Choroid plexus epithelial cell (primary cell): Measurements from ENCODE around the gene MZT2B.
"Not testable (repeated sequence)": the region's sequence is repeated elsewhere in the genome, so short reads cannot be mapped to it uniquely, and the experiment has no call there.

ENCODE experiments used
- DNase-seq: peaks from one replicate; pipeline ENCODE4 v3.0.0-alpha.2; 2010; ENCODE audit warnings: low read depth
- H3K4me3 ChIP-seq: 2 replicates; pipeline ENCODE4 v1.5.1; 2011; ENCODE audit warnings: low read depth, mild to moderate bottlenecking, control low read depth, low read length, moderate library complexity
- CTCF ChIP-seq: conservative IDR thresholded peaks from 2 replicates; pipeline ENCODE4 v1.5.1; 2011; ENCODE audit warnings: low read depth, mild to moderate bottlenecking, control low read depth, inconsistent platforms, low read length, moderate library complexity

The MZT2B gene, protein sequence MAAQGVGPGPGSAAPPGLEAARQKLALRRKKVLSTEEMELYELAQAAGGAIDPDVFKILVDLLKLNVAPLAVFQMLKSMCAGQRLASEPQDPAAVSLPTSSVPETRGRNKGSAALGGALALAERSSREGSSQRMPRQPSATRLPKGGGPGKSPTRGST

GRCh38 chr2:130181880-130182682 lies at the start of gene MZT2B:
TSS of gene MZT2B (plus strand) at chr2:130182262. CDS start at chr2:130182283, 21 bp downstream.
- peak within 1 kb of the TSS; percentile 91 for H3K4me3 ChIP-seq
- DNase-seq = peak; percentile 85
- TF ChIP-seq CTCF = peak; percentile 48

DNA sequence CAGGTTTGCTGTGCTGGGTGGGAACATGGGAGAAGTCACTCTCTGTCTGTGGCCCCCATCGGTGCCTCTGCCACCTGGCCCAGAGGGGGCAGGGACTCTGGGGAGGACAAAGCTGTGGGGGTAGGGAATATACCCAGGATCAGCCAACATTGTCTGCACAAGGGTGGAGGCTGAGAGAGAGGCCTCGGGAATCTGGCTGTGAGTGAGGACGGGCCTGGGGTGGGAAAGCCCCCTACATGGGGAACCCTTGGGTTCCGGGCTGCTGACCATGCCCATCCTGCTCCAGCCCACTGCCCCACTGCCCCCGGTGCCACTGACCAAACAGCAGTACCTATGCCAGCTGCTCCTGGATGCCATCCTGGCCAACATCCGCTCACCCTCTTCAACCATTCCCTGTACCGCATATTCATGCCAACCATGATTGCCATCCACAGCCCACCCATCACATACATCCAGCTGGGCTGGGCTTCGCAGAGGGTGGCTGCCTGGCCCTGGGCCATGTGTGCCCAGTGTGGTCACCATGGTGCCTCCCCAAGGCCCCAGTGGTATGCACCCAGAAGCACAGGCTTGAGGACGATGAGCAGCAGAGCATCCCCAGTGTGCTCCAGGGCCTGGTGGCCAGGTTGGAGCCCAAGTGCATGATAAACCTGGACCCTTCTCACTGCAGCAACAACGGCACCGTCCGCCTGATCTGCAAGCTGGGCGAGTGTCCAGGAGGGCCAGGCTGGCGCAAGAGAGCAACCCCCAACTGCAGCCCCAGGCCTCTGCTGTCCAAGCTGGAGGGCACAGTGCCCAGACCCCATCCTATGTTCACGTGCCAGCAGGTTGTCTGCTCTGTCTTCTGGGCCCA lies 46.1 kb upstream of the MZT2B start:
- no peak for DNase-seq
- no peak overlapping the region for H3K4me3 ChIP-seq
- no peak for TF ChIP-seq CTCF

GRCh38 chr2:130136546-130136945 lies 45.5 kb upstream of the MZT2B start:
- H3K4me3 ChIP-seq, DNase-seq: not testable (repeated sequence)

- not testable (repeated sequence) for H3K4me3 ChIP-seq, DNase-seq
Measured at GRCh38 chr2:130137118-130137517, 44.9 kb upstream of the MZT2B start.

- DNase-seq, H3K4me3 ChIP-seq: not testable (repeated sequence)
Measured at GRCh38 chr2:130138326-130138725, 43.7 kb upstream of the MZT2B start.

GRCh38 chr2:130138841-130139251 lies 43.2 kb upstream of the MZT2B start:
- not testable (repeated sequence) for DNase-seq, H3K4me3 ChIP-seq

GRCh38 chr2:130139331-130140280 lies 42.5 kb upstream of the MZT2B start:
- DNase-seq, H3K4me3 ChIP-seq: not testable (repeated sequence)

DNA sequence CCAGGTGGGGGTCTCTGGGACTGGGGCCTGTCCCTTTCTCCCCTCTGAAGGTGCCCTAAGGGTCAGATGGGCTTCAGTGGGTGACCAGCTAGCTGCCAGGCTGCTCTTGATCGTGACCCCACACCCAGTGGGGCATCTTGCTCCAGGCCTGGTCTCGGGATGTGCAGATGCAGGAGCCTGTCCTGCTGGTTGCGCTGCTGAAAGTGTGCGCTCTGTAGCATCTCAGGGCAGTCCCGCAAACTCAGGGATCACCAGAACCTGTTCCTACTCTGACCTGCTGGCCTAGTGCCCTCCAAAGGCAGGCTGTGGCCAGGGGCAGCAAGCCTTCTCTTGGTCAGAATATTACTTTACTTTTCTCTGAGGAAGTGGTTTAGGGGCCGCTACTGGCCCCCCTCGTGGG lies 41.5 kb upstream of the MZT2B start:
- not testable (repeated sequence) for H3K4me3 ChIP-seq, DNase-seq

GRCh38 chr2:130141002-130141401 lies 41.1 kb upstream of the MZT2B start:
- not testable (repeated sequence) for DNase-seq, H3K4me3 ChIP-seq

- not testable (repeated sequence) for H3K4me3 ChIP-seq, DNase-seq
Measured at GRCh38 chr2:130141645-130142370, 40.3 kb upstream of the MZT2B start.

DNA sequence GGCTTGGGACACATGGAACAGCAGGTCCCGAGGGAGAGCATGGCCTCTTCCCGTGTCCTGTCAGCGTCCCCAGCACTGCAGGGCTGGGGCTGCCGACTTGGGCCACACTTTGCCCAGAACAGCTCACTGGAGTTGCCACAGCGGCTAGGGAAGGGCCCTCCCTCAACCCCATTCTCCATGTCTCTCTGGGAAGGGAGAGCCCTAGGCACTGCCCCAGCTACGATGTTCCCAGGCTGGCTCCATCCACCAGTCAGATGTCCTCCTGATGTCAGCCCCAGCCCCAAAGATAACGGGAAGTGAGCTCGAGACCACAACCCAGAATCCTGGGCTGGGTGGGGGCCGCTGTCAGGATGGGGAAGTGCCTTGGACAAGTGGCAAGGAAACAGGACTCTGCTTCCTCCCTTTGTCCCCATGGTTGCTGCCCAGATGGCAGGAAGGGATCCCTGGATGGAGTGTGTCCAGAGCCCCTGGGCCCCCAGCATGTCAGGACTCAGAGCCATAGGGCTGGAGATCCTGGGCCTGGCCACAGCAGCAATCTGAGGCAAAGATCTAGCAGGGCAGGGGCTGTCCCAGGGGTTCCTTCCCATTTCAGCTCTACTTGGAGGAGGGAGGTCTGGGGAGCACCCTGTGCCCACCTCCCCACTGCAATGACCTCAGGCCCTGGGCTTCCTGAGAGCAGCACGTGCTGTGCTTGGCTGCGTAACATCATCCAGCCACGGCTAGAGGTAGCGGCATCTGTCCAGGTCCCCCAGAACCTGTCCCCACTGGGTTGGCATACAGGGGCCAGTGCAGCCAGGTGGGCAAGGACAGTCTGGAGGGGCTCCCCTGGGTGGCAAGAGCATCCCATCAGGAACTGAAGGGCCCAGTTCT lies 39.4 kb upstream of the MZT2B start:
- H3K4me3 ChIP-seq, DNase-seq: not testable (repeated sequence)

DNA sequence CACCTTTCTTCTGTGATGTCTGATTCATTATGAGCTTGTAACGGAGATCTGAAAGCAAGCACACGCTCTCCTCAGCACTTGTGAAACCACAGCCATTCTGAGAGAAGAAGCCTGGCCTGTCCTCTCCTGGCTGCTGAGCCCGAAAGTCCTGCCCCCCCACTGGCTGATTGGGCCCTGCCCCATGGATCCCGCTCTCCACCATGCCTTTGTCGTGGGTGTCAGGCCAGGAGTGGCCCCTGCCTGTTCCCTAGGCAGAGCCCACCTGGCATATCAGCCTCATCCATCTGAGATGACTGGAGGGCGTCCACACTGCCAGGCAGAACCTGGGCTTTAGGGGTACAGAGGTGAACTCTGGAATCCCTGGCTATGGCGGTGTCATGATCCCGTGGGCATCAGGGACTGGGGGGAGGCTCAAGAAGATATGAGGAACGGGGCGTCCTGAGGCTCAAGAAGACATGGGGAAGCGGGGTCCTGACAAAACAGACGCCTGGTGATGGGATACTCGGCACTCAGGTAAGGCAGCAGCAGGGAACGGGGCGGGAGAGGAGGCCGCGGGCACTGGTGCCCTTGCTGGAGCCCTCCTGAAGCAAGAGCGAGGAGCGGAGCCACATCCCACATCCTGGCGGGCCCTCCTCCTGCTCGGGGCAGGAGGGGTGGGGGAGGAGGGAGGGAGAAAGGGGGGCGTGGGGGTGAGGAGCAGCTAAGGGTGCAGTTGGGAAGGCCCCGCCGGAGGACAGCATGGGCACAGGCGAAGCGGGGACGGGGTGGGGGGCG lies 38.6 kb upstream of the MZT2B start:
- not testable (repeated sequence) for H3K4me3 ChIP-seq, DNase-seq

GRCh38 chr2:130145006-130145414 lies 37.1 kb upstream of the MZT2B start, which contains the start of gene CCDC74B:
TSS of gene CCDC74B (minus strand) at chr2:130145112. CDS start at chr2:130144996, 116 bp downstream.
- peak within 1 kb of the TSS; percentile 44 for H3K4me3 ChIP-seq
- DNase-seq = peak; percentile 21
